Inflammatory macrophage treated with lipopolysaccharide for 1 hour (primary cell): Measurements from ENCODE around the gene LDLRAD3.
"Not testable (repeated sequence)": the region's sequence is repeated elsewhere in the genome, so short reads cannot be mapped to it uniquely, and the experiment has no call there.

Experiments
- DNase-seq, 2 donors: peaks; one replicate each; pipeline ENCODE4 v3.0.0-alpha.2; 2020 to 2022

LDLRAD3 gene

GRCh38 chr11:36022882-36023281 is 79.0 kb downstream of the LDLRAD3 start:
- DNase-seq: no peak

GRCh38 chr11:36023922-36024321 is 80.1 kb downstream of the LDLRAD3 start:
- no peak for DNase-seq

- DNase-seq: no peak
These were observed 80.9 kb downstream of the LDLRAD3 start for GRCh38 chr11:36024716-36025115.

- no peak for DNase-seq
These were observed 82.6 kb downstream of the LDLRAD3 start for GRCh38 chr11:36026315-36026968.

- no peak for DNase-seq
These were observed 83.9 kb downstream of the LDLRAD3 start for GRCh38 chr11:36027731-36028130.

- no peak for DNase-seq
These were observed 85.8 kb downstream of the LDLRAD3 start for GRCh38 chr11:36029616-36030015.

- DNase-seq: no peak
These were observed 86.9 kb downstream of the LDLRAD3 start for GRCh38 chr11:36030731-36031281.

- DNase-seq: no peak
These were observed 89.4 kb downstream of the LDLRAD3 start for GRCh38 chr11:36033082-36033751.

GRCh38 chr11:36033936-36034335 is 90.1 kb downstream of the LDLRAD3 start:
- DNase-seq: no peak

- no peak for DNase-seq
These were observed 90.9 kb downstream of the LDLRAD3 start for GRCh38 chr11:36034551-36035331.

GRCh38 chr11:36035454-36035853 is 91.6 kb downstream of the LDLRAD3 start:
- no peak for DNase-seq

- no peak for DNase-seq
These were observed 92.1 kb downstream of the LDLRAD3 start for GRCh38 chr11:36035999-36036398.

GRCh38 chr11:36037031-36037430 is 93.2 kb downstream of the LDLRAD3 start:
- DNase-seq: no peak

GRCh38 chr11:36038541-36038940 is 94.7 kb downstream of the LDLRAD3 start:
- DNase-seq: no peak

GRCh38 chr11:36039471-36039870 is 95.6 kb downstream of the LDLRAD3 start:
- no peak for DNase-seq

GRCh38 chr11:36041988-36042611 is 98.2 kb downstream of the LDLRAD3 start:
- DNase-seq: peak in 1 of 2 donors; percentile 51

GRCh38 chr11:36044636-36045035 is 100.8 kb downstream of the LDLRAD3 start:
- DNase-seq: no peak

- DNase-seq: not testable (repeated sequence)
These were observed 102.1 kb downstream of the LDLRAD3 start for GRCh38 chr11:36045945-36046344.

GRCh38 chr11:36046932-36047331 is 103.1 kb downstream of the LDLRAD3 start:
- no peak for DNase-seq

- DNase-seq: no peak
These were observed 103.5 kb downstream of the LDLRAD3 start for GRCh38 chr11:36047344-36047743.

- DNase-seq: no peak
These were observed 104.8 kb downstream of the LDLRAD3 start for GRCh38 chr11:36048496-36049247.
